ENCODE data around the gene TOX3.

The TOX3 gene

GRCh38 chr16:52547004-52547833 is at the start of gene TOX3:
TSS of gene TOX3 (minus strand) at chr16:52547143. CDS start at chr16:52546723, 420 bp downstream.
- no peak for DNase-seq (ENCODE audit: low read depth)

GRCh38 chr16:52592778-52593177 is 45.8 kb upstream of the TOX3 start:
- no peak for DNase-seq (ENCODE audit: low read depth)

- no peak for DNase-seq (ENCODE audit: low read depth)
These were observed 45.1 kb upstream of the TOX3 start for GRCh38 chr16:52591934-52592592.

- no peak for DNase-seq (ENCODE audit: low read depth)
These were observed 44.5 kb upstream of the TOX3 start for GRCh38 chr16:52591471-52591870.

GRCh38 chr16:52586159-52586558 is 39.2 kb upstream of the TOX3 start:
- DNase-seq (ENCODE audit: low read depth), result no peak

- no peak for DNase-seq (ENCODE audit: low read depth)
These were observed 37.7 kb upstream of the TOX3 start for GRCh38 chr16:52584354-52585320.

GRCh38 chr16:52581530-52581929 is 34.6 kb upstream of the TOX3 start:
- DNase-seq (ENCODE audit: low read depth), result no peak

GRCh38 chr16:52580488-52580887 is 33.5 kb upstream of the TOX3 start:
- DNase-seq (ENCODE audit: low read depth), result no peak

- DNase-seq (ENCODE audit: low read depth), result no peak
These were observed 32.0 kb upstream of the TOX3 start for GRCh38 chr16:52578829-52579498.

- DNase-seq (ENCODE audit: low read depth), result no peak
These were observed 31.3 kb upstream of the TOX3 start for GRCh38 chr16:52578007-52578828.

- DNase-seq (ENCODE audit: low read depth), result no peak
These were observed 30.3 kb upstream of the TOX3 start for GRCh38 chr16:52577130-52577706.

- DNase-seq (ENCODE audit: low read depth), result no peak
These were observed 26.7 kb upstream of the TOX3 start for GRCh38 chr16:52573365-52574299.

GRCh38 chr16:52572656-52573055 is 25.7 kb upstream of the TOX3 start:
- no peak for DNase-seq (ENCODE audit: low read depth)

GRCh38 chr16:52570495-52571091 is 23.6 kb upstream of the TOX3 start:
- no peak for DNase-seq (ENCODE audit: low read depth)

- no peak for DNase-seq (ENCODE audit: low read depth)
These were observed 22.8 kb upstream of the TOX3 start for GRCh38 chr16:52569701-52570100.

GRCh38 chr16:52568983-52569690 is 22.2 kb upstream of the TOX3 start:
- no peak for DNase-seq (ENCODE audit: low read depth)

GRCh38 chr16:52568495-52568894 is 21.6 kb upstream of the TOX3 start:
- DNase-seq (ENCODE audit: low read depth), result no peak

GRCh38 chr16:52567193-52567592 is 20.2 kb upstream of the TOX3 start:
- DNase-seq (ENCODE audit: low read depth), result no peak

All from activated gamma-delta T cell treated with anti-CD3 and anti-CD28 coated beads, Interleukin-2, amount 50 U/mL, for 16 hours (primary cell).